GM19328 (cell line): ENCODE data around the gene FABP3.

Experiments
- ATAC-seq: cut with Tn5 transposase; IDR thresholded peaks from one replicate; pipeline ENCODE4 v1.9.1; 2021; ENCODE audit warnings: mild to moderate bottlenecking, moderate library complexity; ENCODE audit not compliant: unreplicated experiment

FABP3 gene

GRCh38 chr1:31373056-31373896, at the start of gene FABP3:
Gene FABP3 (minus strand): TSS chr1:31373076. CDS start chr1:31373014, 62 bp downstream.
- ATAC-seq, result no peak

- no peak for ATAC-seq
Measured at GRCh38 chr1:31421371-31422040, 48.6 kb upstream of the FABP3 start.

- no peak for ATAC-seq
Measured at GRCh38 chr1:31420716-31421115, 47.8 kb upstream of the FABP3 start.

GRCh38 chr1:31418626-31419323, 45.9 kb upstream of the FABP3 start:
- no peak for ATAC-seq

- no peak for ATAC-seq
Measured at GRCh38 chr1:31417148-31417547, 44.3 kb upstream of the FABP3 start.

- ATAC-seq, result no peak
Measured at GRCh38 chr1:31416101-31416736, 43.3 kb upstream of the FABP3 start.

- no peak for ATAC-seq
Measured at GRCh38 chr1:31415658-31416057, 42.8 kb upstream of the FABP3 start.

GRCh38 chr1:31414980-31415370, 42.1 kb upstream of the FABP3 start:
- no peak for ATAC-seq

- no peak for ATAC-seq
Measured at GRCh38 chr1:31413405-31414001, 40.6 kb upstream of the FABP3 start.

- ATAC-seq, result no peak
Measured at GRCh38 chr1:31412732-31413404, 40.0 kb upstream of the FABP3 start, which contains the start of gene SERINC2. Gene SERINC2 (plus strand): TSS chr1:31413213. CDS start chr1:31413266, 53 bp downstream.

GRCh38 chr1:31412205-31412604, 39.3 kb upstream of the FABP3 start:
- no peak for ATAC-seq

GRCh38 chr1:31410871-31411270, 38.0 kb upstream of the FABP3 start:
- no peak for ATAC-seq

GRCh38 chr1:31409946-31410858, 37.3 kb upstream of the FABP3 start:
- no peak for ATAC-seq

GRCh38 chr1:31408788-31409318, 36.0 kb upstream of the FABP3 start:
- no peak for ATAC-seq

GRCh38 chr1:31407029-31407626, 34.3 kb upstream of the FABP3 start:
- no peak for ATAC-seq

- no peak for ATAC-seq
Measured at GRCh38 chr1:31405578-31406245, 32.8 kb upstream of the FABP3 start.

- ATAC-seq, result no peak
Measured at GRCh38 chr1:31401241-31401640, 28.4 kb upstream of the FABP3 start.

- no peak for ATAC-seq
Measured at GRCh38 chr1:31400393-31400792, 27.5 kb upstream of the FABP3 start.
